HG03378 (cell line): ENCODE data around the gene CNOT6L.

ENCODE experiments used
- ATAC-seq: cut with Tn5 transposase; IDR thresholded peaks from one replicate; pipeline ENCODE4 v1.9.1; 2021; ENCODE audit warnings: mild to moderate bottlenecking, moderate library complexity; ENCODE audit not compliant: unreplicated experiment

CNOT6L gene

DNA sequence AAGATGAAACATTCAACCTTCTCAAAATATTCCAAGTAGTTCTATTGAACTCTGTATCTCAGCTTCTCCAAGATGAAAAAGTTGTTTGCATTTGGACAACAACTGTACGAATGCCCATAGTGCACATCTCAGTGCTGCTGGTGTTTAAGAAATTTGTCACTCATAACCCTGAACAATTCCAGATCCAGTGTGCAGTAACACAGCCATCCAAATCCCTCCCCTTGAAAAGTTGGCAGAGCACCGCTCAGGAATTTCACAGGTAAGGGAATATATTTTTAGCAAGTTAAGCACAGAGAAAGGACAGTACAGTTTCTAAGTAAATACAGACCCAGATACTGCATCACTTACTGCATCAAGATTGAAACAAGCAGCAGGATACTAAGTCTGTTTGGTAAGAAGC is 104.7 kb downstream of the CNOT6L start:
- no peak for ATAC-seq

DNA sequence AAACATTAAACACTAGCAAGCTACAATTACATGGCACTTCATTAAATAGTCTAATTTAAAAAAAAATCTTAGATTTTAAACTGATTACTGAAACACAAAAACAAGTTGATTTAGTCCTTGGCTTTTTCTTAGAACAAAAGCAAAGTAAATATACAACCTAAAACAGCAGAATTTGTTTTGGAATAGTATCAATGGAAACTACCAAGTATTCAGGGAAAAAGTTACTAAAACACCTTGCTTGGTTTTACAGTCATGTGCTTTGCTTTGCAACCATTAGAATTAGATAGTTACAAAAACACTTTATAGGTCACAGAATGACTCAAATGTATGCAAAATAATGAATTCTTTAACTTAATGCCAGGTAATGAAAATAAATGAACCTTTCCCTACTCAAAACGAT is 105.3 kb downstream of the CNOT6L start:
- no peak for ATAC-seq

DNA sequence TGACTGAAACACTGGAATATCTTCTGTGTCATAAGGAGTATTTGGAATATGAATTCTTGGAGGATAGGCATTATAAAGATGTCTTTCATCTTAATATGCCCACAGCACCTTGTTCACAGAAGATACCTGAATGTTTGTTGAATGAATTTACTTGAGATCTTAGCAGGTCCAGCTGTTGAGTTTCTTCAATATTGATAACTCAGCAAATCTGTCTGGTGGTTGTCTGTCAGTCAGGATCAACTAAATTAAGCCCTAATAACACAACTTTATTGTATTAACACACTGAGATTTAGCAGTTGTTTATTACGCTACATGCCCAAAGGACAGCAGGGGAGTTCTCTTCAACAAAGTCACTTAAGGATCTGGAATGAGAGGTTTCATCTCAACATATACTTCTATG is 106.5 kb downstream of the CNOT6L start:
- no peak for ATAC-seq

DNA sequence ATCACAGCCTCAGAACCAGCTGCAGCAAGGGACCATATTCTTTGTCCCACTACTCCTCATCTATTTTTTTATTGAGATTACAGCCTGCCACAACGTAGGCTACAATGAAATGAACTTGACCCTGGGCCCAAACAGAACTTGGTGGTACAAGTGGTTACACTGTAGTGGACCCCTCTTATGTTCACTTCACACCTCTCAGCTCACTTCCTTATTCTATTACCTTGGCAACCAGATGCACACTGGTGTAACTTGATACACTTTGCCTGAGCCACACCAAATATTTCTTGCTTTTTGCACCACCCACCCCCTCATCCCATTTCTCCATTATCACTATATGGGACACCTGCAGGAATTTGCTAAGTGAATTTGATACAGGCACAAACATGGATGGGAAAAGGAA is 107.7 kb downstream of the CNOT6L start:
- no peak for ATAC-seq

DNA sequence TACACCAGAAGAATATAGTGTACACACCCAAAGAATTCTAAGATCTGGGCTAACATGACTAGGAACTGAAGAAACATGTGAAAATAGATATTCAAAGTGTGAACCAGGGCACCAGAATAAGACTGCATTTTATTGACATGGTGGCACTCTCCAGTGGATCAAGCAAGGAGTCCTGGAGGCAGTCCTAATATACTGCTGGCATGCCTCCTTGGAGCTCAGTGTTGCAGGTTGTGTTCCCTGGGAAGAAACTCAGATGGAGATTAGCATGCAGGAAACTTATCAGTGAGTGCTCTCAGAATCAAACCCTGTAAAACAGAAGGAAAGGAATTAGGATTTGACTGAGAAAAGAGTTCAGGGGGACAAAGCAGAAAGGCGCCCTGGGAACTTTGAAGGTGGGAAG is 108.5 kb downstream of the CNOT6L start:
- ATAC-seq = no peak

DNA sequence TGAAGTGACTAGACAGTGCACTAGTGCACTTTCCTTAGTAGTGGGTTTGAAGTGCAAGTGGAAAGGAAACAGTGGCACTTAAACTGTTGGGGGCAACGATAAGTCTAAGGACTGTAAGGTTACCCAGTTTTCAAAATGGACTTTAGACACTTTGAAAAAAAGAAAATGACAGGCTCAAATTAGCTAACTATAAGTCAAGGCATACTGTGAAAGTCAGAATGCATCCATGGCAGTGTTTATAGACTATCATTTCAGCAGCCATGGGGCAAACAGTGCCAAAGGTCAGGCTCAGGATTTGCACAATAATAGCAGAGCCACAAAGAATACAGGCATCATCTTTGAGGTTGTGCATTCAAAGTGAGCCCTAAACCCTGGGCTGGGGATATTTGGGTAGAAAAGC is 109.1 kb downstream of the CNOT6L start:
- no peak for ATAC-seq

DNA sequence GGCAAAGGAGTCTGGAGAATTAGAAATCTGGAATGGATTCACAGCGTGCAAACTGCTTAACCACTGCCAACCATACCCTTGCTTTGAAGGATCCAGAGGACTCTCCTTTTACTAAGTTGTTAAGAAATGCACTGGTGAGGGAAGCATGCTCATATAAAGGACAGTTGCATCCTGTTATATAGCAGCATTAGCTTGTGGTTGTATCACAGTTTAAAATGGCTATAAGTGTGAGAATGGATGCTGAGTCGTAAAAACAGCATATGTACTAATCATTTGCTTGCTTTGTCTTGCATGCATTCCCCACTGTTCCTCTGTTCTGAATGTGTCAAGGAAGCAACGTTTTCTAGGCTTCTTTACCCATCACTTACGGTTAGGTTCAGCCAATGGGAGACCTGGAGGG is 112.5 kb downstream of the CNOT6L start:
- ATAC-seq = no peak

DNA sequence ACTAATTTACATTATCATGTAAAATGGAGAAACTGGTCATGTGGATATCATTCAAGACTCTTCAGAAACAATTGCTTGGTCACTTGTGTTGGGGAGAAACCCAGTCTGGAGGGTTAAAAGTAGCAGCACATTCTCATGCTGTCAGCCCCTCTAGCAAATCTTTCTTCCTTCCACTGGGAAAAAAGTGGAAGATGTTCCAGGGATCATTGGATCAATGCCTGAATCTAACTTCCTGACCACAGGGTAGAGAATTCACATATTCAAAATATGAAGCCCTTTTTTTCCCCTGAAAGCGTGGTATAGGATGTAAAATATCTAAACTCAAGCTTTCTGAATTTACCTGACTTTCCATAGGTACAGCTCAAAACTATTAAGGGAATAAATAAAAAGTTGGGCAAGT is 115.5 kb downstream of the CNOT6L start:
- ATAC-seq = no peak

DNA sequence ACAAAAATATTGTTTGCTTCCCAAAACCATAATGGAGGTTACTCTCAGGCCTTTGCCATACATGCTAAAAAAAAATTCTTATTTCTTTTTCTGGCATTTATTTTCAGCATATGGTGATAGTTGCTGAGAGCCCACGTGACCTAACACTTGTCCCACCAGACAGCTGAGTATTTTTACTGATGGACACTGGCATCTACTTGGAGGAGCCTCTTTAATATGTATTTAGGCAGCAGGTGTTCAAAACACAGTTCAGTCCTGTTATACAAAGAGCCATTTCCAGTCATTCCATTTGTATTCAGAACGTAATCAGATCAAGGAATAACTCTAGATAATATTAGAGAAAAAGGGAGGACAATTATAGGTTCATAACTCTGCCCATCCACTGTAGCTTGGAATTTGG is 118.0 kb downstream of the CNOT6L start:
- ATAC-seq = no peak

DNA sequence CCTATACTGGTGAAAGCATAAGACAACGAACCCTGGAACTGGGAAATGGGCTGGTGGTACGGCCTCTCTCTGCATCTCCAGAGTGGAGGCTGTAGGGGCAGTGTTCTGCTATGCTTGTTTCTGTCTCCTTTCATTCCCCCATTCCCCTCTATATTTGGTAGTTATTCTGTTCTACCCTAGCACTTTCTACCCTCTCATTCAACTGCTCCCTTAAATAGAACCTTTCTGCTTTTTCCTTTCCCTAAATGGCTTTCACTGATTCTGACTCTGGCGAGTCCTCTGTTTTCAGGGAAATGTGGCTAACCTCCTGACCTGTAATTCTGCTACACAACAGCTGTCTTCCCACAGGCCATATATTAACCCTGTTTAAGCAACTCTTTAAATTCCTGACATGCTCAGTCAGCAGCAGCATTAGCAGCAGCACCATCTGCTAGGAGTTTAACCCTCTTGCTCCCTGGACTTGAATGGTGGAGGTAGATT is 119.4 kb downstream of the CNOT6L start:
- no peak for ATAC-seq

DNA sequence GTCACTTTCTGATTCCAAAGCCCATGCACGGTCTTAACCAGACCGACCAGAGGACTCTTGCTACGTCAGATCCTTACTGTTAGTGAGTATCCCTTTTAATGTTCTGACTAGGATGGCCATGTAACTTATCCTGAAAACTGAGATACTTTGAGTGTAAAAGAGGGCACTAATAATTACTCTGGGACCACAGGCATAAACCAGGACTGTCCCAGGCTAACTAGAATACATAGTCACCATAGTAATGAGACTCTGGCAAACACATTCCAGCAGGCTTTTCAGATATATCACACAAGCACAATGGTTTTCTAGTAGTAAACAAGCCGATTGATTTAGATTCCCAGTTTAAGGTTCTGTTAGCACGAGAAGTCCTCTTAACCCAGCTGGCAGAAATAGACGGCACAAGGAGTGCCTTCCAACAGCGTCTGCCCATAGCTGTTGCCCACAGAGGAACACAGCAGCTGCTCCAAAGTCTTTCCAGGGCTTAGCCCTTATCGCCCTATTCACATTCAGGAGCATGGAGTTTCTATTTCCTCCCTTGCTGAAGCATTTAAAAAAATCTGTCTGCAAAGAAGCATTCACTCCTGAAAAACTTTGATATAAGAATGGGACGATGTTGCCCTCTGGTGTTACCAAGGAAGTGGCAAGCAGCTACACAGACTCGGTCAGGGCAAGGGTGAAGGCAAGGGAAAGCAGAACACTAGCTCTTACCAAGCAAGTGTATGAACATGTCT is 121.1 kb downstream of the CNOT6L start:
- ATAC-seq = no peak

DNA sequence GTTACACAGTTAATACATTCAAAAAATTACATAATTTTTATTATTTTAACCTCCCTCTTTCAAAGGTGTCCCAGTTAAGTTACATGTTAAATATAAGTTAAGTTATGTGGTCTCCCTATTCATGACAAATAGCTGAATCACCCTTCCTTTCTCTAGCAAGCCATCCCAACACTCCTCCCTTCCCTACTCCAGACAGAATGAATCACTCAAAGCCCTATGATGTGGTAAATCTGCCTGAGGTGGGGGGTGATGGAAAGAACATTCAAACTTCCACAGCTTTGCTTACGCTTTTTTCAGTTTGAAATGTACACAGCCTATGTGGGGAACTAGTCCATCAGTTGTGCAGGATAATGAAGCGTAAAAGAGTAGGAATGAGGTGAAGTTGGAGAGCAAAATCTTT is 123.4 kb downstream of the CNOT6L start:
- no peak for ATAC-seq

DNA sequence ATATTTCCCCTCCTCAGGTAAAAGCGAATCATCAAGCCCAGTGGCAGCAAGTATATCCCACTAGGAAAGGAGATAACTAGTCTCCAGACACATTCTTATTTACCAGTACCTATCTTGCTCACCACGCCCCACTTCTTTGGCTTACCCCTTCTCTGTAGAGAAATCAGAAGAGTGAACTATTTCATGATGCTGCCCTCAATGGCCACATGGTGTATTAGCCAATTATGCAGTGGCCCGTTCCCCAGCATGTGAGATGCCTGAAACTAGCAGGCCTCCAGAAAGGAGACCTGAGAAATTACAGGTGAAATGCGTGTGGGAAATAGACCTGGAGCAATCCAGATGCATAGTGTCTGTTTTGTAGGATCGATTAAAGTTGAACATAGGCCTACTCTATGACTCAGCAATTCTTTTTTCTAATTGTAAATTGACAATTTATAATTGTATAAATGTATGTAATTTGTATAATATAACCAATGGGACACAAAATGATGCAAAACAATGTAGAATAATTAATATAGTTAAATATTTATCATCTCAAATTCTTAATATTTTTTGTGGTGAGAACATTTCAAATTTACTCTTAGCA is 126.2 kb downstream of the CNOT6L start:
- no peak for ATAC-seq

DNA sequence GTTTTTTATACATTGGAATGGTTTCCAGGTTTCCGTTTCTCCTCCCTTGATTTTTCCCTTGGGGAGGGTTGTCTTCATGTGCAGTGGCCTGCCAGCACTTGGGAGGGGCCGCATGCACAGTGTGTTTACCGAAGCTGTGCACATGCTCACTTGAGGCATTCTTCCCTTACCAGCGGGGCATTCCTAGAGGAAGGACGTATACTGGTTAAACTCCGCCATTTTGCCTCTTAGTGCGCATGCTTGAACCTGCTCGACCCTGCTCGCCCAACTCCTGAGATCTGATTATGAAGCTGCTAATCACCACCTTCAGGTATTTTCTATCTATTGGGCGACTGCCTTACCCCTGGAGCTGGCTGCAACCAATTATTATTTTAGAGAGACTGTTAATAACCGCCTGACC is 137.4 kb downstream of the CNOT6L start:
- ATAC-seq = no peak

DNA sequence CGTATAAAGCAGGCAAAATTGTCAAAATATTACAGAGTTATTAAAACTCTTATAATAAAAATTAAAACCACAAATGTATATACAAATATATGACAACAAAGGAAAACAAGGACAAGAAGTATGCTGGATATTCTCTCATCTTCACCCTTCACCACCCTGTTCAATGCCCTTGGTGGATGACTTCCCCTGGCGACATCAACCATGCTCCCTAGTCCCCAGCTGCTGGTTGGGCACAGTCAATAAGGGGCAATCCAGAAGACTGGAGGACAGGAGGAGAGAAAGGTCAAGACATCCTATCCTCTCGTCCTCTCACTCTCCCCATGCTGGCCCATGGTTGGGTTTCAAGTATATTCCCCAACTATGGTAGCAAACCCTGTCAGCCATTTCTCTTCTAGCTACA is 142.3 kb downstream of the CNOT6L start:
- no peak for ATAC-seq

DNA sequence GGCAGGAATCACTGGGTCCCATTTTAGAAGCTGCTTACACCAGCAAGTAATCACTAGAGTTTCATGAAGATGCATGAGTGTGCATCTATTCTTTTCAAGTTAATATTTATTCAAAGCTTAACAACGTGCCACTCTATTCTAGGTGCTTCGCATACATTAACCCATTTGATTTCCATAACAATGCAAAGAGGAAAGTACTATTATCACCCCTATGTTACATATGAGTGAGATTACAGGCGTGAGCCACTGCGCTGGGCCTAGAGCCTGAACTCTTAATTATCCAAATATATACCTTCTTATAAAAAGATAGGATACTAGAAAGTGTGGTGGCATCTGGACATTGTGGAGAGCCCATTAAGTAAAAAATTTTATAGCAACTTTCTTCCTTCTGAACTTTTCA is 148.1 kb downstream of the CNOT6L start:
- no peak for ATAC-seq

DNA sequence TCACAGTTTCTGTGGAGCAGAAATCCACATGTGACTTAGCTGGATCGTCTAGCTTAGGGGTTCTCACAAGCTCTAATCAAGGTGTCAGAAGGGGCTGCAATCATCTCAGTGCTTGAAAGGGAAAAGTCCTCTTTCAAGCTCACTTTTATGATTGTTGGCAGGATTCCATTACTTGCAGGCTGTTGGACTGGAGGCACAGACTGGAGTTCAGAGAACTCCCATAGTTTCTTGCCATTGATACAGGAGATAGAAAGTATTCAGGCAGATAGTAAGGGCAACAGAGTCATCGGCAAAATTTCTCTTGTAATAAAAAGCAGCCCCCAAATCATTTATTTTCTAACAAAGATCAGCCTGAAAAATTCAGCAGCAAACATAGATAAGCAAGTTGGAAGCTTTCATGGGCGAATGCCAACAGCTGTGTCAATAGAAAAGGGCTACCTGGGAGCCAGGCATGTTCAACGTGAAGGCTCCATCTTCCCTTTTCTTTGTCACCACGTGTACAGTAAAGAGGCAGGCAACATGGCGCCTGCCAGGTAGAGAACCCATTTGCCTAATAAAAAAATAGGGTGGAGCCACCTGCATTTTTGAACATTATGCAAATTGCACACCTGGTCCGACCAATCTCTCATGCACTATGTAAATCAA is 149.1 kb downstream of the CNOT6L start:
- ATAC-seq = no peak

DNA sequence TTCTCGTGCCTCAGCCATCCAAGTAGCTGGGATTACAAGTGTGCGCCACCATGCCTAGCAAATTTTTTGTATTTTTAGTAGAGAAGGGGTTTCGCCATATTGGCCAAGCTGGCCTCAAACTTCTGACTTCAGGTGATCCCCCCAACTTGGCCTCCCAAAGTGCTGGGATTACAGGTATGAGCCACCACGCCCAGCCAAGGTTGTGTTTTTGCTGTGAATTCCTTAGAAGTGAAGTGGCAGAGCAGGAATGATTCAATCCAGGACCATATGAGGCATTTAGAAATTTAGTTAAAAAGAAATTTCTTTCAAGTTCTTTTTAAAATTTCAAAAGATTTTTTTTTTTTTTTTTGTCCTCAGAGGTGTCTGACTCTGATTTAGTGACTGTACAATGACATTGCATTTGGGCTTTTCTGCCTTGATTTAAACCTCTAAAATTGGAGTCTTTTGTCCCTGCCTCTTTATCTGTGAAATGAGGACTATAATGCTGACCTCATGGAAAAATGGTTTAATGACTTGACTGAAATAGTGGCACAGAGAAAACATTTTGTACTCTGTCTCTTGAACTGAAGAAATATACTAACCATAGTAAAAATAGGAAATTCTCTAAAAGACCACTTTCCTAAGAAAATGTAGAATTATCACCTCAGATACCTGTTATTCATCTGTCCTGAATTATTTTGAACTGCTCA is 153.6 kb downstream of the CNOT6L start:
- ATAC-seq = no peak
